A673 (cell line): ENCODE measurements around the gene FBXL4. TPM values are rescaled to one million over a fixed set of nuclear protein-coding genes. Genes with fewer than 3 reads are reported as not detected.

Experiments
- BruUV-seq: library from RNA; stranded (reverse); fragments of 400-500 nt; replicated peaks from 2 replicates; lab custom pipeline; 2021; lab: Mats Ljungman, UMichigan
- CTCF ChIA-PET: fragments of 300-600 bp; sonication (Branson Sonifier 250); formaldehyde crosslinking; loops from one replicate; lab custom pipeline; 2022; ENCODE audit warnings: antibody characterized with exemption; lab: Charles Lee
- POLR2A ChIA-PET: fragments of 300-600 bp; sonication (Branson Sonifier 250); formaldehyde crosslinking; loops from one replicate; lab custom pipeline; 2022; ENCODE audit warnings: antibody characterized with exemption; ENCODE audit not compliant: low non-redundant PET; lab: Charles Lee
- DNase-seq: peaks from one replicate; pipeline ENCODE4 v3.0.0-alpha.2; 2015; ENCODE audit warnings: low spot score
- H3K27ac ChIP-seq: fragments of 200-600 bp; sonication (generic); 2 replicates; pipeline ENCODE4 v1.5.1; 2016; ENCODE audit warnings: mixed run types, low read depth, mild to moderate bottlenecking, mixed read lengths, antibody characterized with exemption, low read length; ENCODE audit not compliant: poor library complexity, severe bottlenecking
- H3K27me3 ChIP-seq: fragments of 200-600 bp; sonication (generic); replicated peaks from 2 replicates; pipeline ENCODE4 v1.6.1; 2017; ENCODE audit warnings: mixed run types, low read depth, mild to moderate bottlenecking, mixed read lengths, antibody characterized with exemption, low read length; ENCODE audit not compliant: insufficient read depth, poor library complexity
- H3K36me3 ChIP-seq: fragments of 200-600 bp; sonication (generic); 2 replicates; pipeline ENCODE4 v1.6.1; 2016; ENCODE audit warnings: mixed run types, mild to moderate bottlenecking, mixed read lengths, antibody characterized with exemption, low read length; ENCODE audit not compliant: insufficient read depth, poor library complexity, severe bottlenecking
- H3K4me1 ChIP-seq: fragments of 200-600 bp; sonication (generic); 2 replicates; pipeline ENCODE4 v1.6.1; 2017; ENCODE audit warnings: mixed run types, mild to moderate bottlenecking, mixed read lengths, antibody characterized with exemption, low read length; ENCODE audit not compliant: insufficient read depth, poor library complexity, severe bottlenecking
- H3K4me3 ChIP-seq: fragments of 200-600 bp; sonication (generic); 2 replicates; pipeline ENCODE4 v1.5.1; 2016; ENCODE audit warnings: low read depth, mixed run types, mild to moderate bottlenecking, mixed read lengths, low read length; ENCODE audit not compliant: poor library complexity, severe bottlenecking
- H3K9me3 ChIP-seq: fragments of 200-600 bp; sonication (generic); 2 replicates; pipeline ENCODE4 v1.6.1; 2016; ENCODE audit warnings: mixed run types, low read depth, mild to moderate bottlenecking, mixed read lengths, antibody characterized with exemption, low read length; ENCODE audit not compliant: poor library complexity, severe bottlenecking
- EZH2 ChIP-seq: fragments of 200-600 bp; sonication (generic); IDR thresholded peaks from 2 replicates; pipeline ENCODE4 v1.6.1; 2017; ENCODE audit warnings: borderline replicate concordance, low read depth, mild to moderate bottlenecking, mixed read lengths, antibody characterized with exemption, low read length; ENCODE audit not compliant: poor library complexity, severe bottlenecking
- intact Hi-C: fragments of 100-400 bp; cut with micrococcal nuclease; formaldehyde crosslinking; loops from one replicate; pipeline ENCODE4 v1.10.0; 2022; ENCODE audit not compliant: unreplicated experiment
- total RNA-seq: library from RNA; stranded (reverse); gene quantifications from 2 replicates; pipeline ENCODE4 v1.2.3, GENCODE V29; 2021
- TF ChIP-seq, protein P1 (sequence below): fragments of 300-800, 200-600 bp; sonication (generic); conservative IDR thresholded peaks from 2 replicates; pipeline ENCODE4 v1.5.1; 2017; ENCODE audit warnings: low read depth, mild to moderate bottlenecking, antibody characterized with exemption, low read length, moderate library complexity, mixed read lengths

FBXL4 gene
- total RNA-seq, 1 experiment from 2014 or later = 13.2 TPM

DNA sequence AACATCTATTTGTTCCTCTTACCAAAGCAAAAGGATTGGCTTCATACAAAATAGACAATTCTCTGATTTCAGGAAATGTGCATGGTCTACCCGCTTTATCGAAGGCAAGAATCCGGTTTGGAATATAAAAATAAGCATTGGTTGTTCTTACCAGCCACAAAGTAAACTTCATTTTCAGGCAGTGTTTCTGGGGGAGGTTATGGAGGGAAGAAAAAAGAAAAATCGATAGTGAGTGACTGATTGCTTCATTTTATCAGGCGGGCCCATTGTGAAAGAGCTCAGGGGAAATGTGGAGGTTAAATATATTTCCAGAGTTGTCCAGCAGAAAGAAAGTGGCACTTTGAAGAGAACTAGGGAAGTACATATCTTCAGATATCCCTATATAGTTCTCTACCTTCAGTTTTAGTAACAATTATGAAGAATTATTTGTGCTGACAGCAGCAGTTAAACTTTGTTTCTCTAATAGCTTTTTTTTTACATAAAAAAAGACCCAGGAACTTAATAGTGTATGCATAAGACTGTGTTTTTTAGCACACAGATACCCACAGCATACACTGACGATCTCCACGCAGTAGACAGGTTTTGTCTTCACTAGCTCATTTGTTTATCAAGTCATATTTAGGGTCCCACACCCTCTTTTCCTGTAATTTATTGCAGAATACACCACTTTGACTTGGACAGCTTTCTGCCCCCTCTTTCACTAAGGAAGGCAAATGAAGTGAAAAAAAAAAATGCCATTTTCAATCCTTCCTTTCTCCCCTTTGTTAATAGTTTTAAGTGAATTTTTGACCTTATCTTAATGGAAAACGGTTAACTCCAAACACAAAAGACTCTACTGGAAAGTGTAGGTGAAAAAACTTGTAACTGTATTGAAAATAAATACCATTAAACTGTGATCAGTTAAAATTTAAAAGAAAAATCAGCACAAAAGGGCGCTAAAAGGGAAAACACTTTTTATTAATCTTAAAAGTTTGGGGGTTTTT lies 110.5 kb downstream of the FBXL4 start:
- H3K36me3 ChIP-seq = peaks cover 6% of the 10 kb centered on the region
- no peaks in the 10 kb centered on the region for H3K9me3 ChIP-seq
- H3K27ac ChIP-seq = peak overlapping the region; percentile 74
- H3K27me3 ChIP-seq = no peaks in the 10 kb centered on the region
- no TSS peak for BruUV-seq
- no peak for TF ChIP-seq EZH2
- TF ChIP-seq, protein P1, sequence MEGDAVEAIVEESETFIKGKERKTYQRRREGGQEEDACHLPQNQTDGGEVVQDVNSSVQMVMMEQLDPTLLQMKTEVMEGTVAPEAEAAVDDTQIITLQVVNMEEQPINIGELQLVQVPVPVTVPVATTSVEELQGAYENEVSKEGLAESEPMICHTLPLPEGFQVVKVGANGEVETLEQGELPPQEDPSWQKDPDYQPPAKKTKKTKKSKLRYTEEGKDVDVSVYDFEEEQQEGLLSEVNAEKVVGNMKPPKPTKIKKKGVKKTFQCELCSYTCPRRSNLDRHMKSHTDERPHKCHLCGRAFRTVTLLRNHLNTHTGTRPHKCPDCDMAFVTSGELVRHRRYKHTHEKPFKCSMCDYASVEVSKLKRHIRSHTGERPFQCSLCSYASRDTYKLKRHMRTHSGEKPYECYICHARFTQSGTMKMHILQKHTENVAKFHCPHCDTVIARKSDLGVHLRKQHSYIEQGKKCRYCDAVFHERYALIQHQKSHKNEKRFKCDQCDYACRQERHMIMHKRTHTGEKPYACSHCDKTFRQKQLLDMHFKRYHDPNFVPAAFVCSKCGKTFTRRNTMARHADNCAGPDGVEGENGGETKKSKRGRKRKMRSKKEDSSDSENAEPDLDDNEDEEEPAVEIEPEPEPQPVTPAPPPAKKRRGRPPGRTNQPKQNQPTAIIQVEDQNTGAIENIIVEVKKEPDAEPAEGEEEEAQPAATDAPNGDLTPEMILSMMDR = no peak
- CTCF ChIA-PET = no interaction called here
- H3K4me1 ChIP-seq = peaks cover 24% of the 10 kb centered on the region
- H3K4me3 ChIP-seq = peak overlapping the region; percentile 91
- intact Hi-C loops = loop anchor here (10.0 kb wide), 2 partner anchors 262 to 1372 kb away; no protein-coding TSS in a partner anchor
- DNase-seq = no peak
- POLR2A ChIA-PET = interaction anchor here (0.5 kb wide), 1 partner anchor 42 kb away, joined by 3 read pairs; no protein-coding TSS in a partner anchor

DNA sequence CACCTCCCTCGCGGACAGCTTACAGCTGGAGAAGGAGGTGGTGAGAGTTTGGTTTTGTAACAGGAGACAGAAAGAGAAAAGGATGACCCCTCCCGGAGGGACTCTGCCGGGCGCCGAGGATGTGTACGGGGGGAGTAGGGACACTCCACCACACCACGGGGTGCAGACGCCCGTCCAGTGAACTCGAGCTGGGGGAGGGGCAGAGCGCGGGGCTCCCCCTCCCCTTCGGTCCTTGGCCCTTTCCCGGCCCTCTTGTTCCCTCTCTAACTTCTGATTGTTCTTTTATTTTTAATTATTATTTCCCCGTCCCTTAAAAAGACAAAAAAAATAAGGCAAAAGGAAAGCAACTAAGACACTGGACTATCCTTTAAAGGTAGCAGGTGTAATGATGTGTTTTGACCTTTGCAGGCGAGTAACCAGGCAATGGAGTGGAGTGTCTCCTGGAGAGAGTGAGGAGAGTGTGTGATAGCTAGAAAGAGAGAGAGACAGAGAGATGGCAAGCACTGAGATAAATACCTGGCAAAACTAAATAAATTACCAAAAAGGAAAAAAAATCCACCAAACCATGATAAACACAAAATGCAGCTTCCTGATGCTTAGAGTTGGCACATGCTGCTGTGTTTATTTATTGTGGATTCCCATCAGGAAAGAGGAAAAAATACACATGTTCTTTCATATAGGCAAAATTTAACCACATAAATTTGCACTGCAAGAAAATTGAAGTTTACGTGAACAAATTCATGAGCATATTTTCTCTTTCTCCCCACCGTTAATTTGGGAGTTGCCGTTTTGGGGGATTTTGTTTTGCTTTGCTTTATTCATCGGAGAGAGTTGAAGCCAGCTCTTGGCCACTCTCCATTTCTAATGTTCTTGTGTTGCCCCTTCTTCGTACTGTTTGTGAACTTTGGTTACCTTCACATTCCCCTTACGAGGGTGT lies 111.5 kb downstream of the FBXL4 start:
- H3K4me1 ChIP-seq = peaks cover 20% of the 10 kb centered on the region
- peak overlapping the region; percentile 91 for H3K4me3 ChIP-seq
- ChIA-PET CTCF (no interaction called here), POLR2A (interaction anchor here (0.5 kb wide), 1 partner anchor 41 kb away, joined by 3 read pairs; no protein-coding TSS in a partner anchor)
- intact Hi-C loops = loop anchor here (10.0 kb wide), 2 partner anchors 261 to 1371 kb away; no protein-coding TSS in a partner anchor
- BruUV-seq = TSS peak; percentile 26
- H3K36me3 ChIP-seq = peaks cover 6% of the 10 kb centered on the region
- peak overlapping the region; percentile 74 for H3K27ac ChIP-seq
- DNase-seq = peak; percentile 37
- no peaks in the 10 kb centered on the region for H3K27me3 ChIP-seq
- TF ChIP-seq, protein P1 = no peak
- no peak for TF ChIP-seq EZH2
- H3K9me3 ChIP-seq = no peaks in the 10 kb centered on the region
